HG03064 (cell line): ENCODE data around the gene MSN.

ENCODE experiments used
- ATAC-seq: cut with Tn5 transposase; IDR thresholded peaks from one replicate; pipeline ENCODE4 v1.9.1; 2021; ENCODE audit warnings: low read depth; ENCODE audit not compliant: unreplicated experiment

The MSN gene

DNA sequence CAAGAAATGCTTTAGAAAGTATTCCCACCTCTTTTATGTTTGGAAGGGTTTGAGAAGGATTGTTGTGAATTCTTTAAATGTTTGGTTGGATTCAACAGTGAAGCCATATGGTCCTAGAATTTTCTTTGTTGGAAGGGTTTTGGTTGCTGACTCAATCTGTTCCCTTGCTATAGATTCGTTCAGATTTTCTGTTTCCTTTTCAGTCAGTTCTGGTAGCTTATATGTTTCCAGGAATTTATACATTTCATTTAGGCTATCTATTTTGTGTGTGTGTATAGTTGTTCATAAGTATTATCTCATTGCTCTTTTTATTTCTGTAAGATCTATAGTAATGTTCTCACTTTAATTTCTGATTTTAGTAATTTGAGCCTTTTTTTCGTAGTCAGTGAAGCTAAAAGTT lies 114.4 kb downstream of the MSN start:
- ATAC-seq: no peak

- no peak for ATAC-seq
Measured at GRCh38 chrX:65783746-65784145, 116.3 kb downstream of the MSN start.
